Left hindlimb (tissue), 1 donor: ENCODE data around the gene XPR1.
A peak's percentile ranks its signal among the peaks of the same experiment; 100 is the strongest.

ENCODE experiments used
- DNase-seq: peaks from one replicate; pipeline ENCODE4 v3.0.0-alpha.2; 2018

The XPR1 gene

GRCh38 chr1:180921891-180922630 is 290.2 kb downstream of the XPR1 start:
- peak; percentile 26 for DNase-seq

GRCh38 chr1:180922631-180923015 is 290.8 kb downstream of the XPR1 start:
- DNase-seq = peak; percentile 18

DNA sequence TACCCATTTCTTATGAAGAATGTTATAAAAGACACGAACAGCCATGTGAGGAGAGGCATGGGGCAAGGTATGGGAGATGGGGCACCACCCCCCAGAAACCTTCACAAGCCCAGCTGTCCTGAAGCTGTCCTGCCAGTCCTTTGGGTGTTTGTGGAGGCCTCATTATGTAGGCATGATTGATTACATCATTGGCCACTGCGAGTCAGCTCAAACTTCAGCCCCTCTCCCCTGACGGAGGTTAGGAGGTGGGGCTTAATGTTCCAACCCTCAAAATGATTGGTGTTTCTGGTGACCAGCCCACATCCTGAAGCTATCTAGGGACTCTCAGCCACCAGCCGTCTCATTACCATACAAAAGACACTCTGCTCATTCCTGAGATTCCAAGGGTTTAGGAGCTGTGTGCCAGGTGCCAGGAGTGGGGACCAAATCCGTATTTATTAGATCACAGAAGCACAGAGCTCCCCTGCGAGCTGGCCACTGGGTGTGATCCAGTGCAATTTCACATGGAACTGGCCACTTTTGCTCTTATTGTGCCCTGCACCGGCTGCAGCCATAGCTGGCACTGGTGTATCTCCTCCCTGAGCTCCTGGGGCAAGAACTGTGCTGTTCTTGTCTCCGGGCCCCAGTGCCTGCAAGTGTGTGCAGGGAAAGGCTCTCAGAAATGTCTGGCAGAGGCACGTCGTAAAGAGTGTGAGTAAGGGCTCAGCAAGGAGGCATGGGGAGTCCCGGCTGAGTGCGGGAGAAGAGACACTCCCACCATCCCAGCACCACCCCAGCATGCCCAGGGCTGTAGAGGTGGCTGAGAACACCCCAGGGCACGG is 291.4 kb downstream of the XPR1 start:
- DNase-seq = peak; percentile 41

GRCh38 chr1:180923887-180924286 is 292.1 kb downstream of the XPR1 start:
- no peak for DNase-seq

GRCh38 chr1:180924939-180925338 is 293.1 kb downstream of the XPR1 start:
- peak; percentile 15 for DNase-seq

- DNase-seq = peak; percentile 64
These were observed 293.7 kb downstream of the XPR1 start for GRCh38 chr1:180925471-180926051.

DNA sequence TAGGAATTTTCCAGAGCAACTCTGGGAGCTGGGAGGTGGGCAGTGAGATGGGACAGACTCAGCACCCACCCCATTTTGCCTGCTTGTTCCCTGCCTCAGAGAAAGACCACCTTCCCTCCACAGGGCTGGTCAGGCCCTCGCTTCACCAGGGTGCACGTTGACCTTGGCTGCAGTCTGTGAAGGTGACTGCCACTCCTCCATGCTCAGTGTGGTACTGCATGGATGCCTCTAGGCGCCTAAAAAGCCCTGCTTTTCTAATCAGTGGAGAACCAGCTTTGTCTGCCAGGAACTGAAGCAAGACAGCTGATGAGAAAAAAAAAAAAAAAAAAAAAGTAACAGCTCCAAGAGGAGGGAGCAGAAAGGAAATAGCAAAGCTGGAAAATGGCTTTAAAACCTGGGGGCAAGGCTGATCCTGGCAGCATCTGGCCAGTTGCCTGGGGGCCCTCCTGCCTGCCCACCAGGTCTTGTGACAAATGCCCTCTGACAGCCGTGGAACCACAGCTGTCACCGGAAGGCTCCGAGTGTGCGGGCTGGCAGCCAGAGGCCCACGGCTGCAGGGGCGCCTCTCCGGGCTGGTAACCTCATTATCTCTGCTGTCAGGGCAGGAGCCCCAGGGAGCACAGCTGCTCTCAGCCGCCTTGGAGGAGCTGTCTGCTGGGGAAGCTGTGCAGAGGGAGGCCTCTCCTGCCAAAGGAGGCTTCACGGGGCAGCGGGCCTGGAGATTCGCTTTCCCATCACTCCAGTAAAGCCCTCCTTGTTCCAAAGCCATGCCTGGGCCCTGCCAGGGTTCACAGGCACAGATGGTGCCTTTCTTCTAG is 294.6 kb downstream of the XPR1 start:
- DNase-seq = peak; percentile 93

GRCh38 chr1:180927348-180927747 is 295.5 kb downstream of the XPR1 start:
- no peak for DNase-seq

DNA sequence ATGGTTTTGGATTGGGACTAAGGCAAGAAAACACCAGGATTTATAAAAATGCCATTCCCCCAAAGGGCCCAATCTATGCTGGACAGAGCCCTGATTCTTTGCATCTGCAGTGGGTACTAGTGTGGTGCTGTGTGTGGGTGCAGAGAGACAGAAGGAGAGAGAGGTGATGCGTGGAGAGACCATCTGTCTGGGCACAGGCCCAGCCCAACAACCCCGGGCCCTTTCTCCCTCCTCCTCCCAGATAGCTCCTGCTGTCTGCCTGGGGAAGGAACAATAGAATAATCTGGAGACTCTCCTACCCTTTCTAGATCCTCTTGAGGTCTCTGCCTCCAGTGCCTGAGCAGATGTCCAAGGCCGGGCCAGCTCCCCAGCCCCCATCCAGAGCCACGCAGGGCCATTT is 296.0 kb downstream of the XPR1 start:
- DNase-seq = no peak

DNA sequence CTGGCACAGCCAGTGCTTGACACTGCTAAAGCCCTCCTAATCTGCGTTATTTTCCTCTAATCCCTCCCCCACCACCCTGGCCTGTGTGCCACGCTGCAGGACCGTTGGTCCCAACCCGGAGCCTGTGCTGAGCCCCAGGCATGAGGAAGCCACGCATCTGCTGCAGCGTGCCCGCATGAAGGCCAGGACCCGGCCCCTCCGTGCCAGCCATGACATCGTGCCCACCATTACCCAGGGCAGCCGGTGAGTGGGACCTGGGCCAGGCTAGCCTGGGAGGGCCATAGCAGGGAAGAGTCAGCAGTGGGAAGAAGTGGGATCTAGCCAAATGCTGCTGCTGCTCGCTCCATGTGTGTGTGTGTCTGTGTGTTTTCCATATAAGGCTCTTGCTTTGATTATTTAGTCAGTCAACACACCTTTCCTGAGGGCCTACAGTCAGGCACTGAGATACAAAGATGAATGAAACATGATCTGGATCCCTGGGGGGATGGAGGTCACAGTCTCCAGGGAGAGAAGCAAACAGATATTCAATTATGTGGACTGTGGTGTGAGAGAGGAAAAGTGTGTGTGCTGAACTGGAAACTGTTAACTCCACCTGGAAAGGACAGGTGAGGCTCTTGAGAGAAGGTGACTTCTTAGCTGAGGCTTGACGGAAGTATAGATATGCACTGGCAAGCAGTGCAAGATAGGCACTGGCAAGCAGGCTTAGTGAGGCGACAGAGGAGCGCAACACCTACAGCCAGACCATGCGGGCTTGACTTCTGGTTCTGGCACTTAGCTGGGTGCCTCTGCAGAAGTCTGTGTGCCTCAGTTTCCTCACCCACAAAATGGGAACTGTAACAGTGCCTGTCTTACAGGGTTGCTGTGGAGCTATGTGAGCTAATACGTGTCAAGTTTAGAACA is 296.8 kb downstream of the XPR1 start:
- DNase-seq = peak; percentile 64

- DNase-seq = no peak
These were observed 297.6 kb downstream of the XPR1 start for GRCh38 chr1:180929389-180929788.

DNA sequence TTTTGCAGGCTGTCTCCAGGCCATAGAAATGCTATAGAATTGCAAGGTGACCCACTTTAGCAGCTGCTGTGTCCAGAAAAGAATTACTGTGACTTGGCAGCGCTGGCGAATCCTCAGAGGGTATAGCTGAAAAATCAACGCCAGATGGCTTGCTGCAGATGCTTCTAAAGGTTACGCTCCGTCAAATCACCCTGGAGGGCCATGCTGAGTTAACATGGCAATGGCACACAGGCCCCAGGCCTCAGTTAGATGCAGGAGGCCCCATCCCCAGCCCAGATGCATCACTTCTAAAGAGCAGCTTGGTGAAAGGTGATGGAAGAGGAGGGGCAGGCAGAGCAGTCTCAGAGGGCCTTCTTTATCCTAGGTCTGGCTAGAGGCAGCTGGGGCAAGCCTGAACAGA is 298.9 kb downstream of the XPR1 start:
- DNase-seq = no peak

DNA sequence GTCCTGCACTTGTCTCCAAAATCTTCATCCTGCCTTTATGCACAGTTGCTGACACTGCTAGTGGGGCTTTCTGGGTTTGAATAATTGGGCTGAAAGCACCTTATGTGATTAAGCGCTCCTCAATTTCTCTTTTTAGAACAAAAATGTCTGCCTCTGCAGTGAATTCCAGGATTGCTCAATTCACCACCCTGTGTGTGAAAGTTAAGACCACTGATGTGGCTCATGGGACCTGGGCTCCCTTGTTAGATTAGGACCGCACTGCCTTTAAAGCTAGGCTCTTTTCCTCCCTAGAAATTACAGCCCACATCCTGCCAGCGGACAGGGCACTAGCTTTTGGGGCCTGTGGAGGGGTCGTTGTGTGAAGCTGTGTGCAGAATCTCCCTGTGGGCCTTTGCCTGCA is 299.7 kb downstream of the XPR1 start:
- DNase-seq = no peak

DNA sequence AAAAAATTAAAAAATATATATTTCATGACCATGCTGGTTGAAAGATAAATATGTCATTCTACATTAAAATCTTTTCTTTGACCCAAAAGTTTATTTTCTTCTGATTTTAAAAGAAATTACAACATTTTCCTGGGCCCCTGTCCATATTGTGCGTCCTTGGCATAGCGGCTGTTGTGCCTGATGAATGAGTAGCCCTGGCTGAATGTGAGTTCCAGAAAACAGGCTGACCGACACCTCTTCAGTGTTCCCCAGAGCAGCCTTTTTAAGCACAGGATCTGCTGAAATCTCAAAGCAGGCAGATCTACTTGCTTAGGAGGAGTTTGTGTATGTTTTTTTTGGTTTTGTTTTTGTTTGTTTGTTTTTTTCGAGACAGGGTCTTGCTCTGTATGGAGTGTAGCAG is 300.6 kb downstream of the XPR1 start:
- DNase-seq = no peak

DNA sequence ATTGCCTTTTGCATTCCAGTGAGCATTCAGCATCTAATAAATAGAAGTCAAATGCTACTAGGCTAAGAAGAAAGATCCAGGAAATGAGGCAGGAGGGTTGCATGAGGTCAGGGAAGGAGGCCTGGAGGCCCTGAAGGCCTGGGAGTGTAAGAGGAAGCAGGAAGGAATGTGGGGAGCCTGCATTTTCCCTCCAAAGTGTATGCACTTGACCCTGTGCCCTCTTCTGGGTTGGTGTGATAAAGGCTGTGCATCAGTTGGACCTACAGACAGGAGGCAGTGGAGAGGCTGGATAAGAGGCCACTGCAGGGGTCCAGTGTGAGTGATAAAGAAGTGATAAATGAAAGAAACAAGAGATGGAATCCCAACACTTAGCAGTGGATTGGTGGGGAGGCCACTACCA is 301.3 kb downstream of the XPR1 start:
- DNase-seq = no peak

DNA sequence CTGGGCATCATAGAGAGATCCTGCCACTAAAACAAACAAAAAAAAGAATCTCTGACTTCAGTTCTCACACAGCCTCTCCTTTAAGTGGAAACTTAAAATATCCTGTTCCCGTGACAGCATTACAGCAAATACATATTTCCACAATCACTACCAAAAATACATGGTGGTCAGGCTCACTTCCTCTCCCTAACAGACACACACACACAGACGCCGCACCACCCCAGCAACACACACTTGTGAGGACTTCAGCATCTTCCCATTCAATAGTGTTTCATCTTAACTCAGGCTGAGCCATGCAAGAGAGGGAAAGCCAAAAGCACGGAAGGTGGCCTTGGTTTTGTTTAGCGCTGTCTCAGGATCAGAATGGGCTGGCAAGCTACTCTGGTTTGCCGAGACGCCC is 302.7 kb downstream of the XPR1 start:
- DNase-seq = no peak

DNA sequence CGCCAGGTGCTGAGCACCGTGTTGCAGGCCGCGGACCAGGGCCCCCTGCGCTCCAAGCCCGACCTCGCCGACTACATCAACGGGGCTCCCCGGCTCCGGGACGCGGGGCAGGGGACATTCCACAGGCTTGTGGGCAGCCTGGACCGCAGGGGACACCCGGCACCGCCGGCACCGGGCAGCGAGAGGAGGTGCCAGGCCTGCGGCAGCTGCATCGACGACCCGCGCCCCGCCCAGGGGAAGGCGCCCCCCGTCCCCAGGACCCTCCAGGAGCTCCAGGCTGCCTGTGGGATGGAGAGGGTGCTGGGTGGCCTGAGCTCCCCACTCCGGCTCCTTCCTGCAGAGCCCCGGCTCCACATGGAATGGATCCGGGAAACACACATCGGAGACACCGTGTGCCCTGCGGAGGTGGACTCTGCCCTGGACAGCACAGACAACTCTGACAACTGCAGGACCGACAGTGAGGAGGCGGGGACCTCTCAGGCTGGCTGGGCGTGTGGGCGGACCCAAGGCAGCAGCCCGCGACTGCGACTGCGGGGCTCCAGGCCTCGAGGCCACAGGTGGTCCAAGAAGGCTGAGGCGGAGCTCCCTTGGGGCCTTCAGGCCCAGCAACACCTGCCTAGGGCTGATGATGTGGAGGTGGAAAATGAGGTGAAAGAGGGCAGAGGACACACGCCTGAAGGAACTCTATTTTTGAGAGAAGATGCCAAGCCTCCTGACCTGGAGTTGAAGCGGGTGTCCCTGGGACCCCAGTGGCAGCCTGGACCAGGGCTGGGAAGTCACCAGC is 303.7 kb downstream of the XPR1 start:
- no peak for DNase-seq

GRCh38 chr1:180936110-180937011 is 304.5 kb downstream of the XPR1 start:
- DNase-seq = no peak

GRCh38 chr1:180937012-180937372 is 305.2 kb downstream of the XPR1 start:
- DNase-seq = no peak

GRCh38 chr1:180937624-180938225 is 305.9 kb downstream of the XPR1 start:
- DNase-seq = no peak
